Measurements from ENCODE around the gene CCR5.

The CCR5 gene

GRCh38 chr3:46416811-46417510 lies 46.2 kb downstream of the CCR5 start:
- Histone ChIP-seq H3K4me1 (ENCODE audit: low read depth, poor library complexity, severe bottlenecking) (peaks cover 27% of the 10 kb centered on the region), H3K36me3 (ENCODE audit: insufficient read depth) (no peaks in the 10 kb centered on the region), H3K79me2 (ENCODE audit: insufficient read depth, low read depth) (no peaks in the 10 kb centered on the region), H3K4me3 (IDR thresholded peaks at IDR 0.05; ENCODE audit: insufficient read depth, low read depth, low read length) (no peak overlapping the region), H3K9ac (peak overlapping the region; percentile 12; the same call in 1 of the 2 replicates), H3K27me3 (ENCODE audit: insufficient read depth, low read depth) (no peaks in the 10 kb centered on the region), H3K27ac (peak overlapping the region; percentile 69), H4K20me1 (ENCODE audit: insufficient read depth) (no peaks in the 10 kb centered on the region), H2AFZ (ENCODE audit: low read depth) (no peak overlapping the region; the same call in 1 of the 2 replicates), H3K4me2 (peak overlapping the region; percentile 71)
- no peak for TF ChIP-seq CTCF (conservative IDR thresholded peaks at IDR 0.05; ENCODE audit: low read depth, low read length)

- H3K4me3 ChIP-seq (IDR thresholded peaks at IDR 0.05; ENCODE audit: insufficient read depth, low read depth, low read length): no peak overlapping the region
- no peak overlapping the region for H3K4me2 ChIP-seq
- H2AFZ ChIP-seq (ENCODE audit: low read depth): no peak overlapping the region
- H4K20me1 ChIP-seq (ENCODE audit: insufficient read depth): no peaks in the 10 kb centered on the region
- TF ChIP-seq CTCF (conservative IDR thresholded peaks at IDR 0.05; ENCODE audit: low read depth, low read length): no peak
- H3K9ac ChIP-seq: no peak overlapping the region
- no peak overlapping the region for H3K27ac ChIP-seq
- no peaks in the 10 kb centered on the region for H3K79me2 ChIP-seq (ENCODE audit: insufficient read depth, low read depth)
- H3K27me3 ChIP-seq (ENCODE audit: insufficient read depth, low read depth): no peaks in the 10 kb centered on the region
- H3K36me3 ChIP-seq (ENCODE audit: insufficient read depth): no peaks in the 10 kb centered on the region
- peaks cover 27% of the 10 kb centered on the region for H3K4me1 ChIP-seq (ENCODE audit: low read depth, poor library complexity, severe bottlenecking)
These were observed 47.3 kb downstream of the CCR5 start for GRCh38 chr3:46417841-46418611.

GRCh38 chr3:46419816-46420215 lies 49.1 kb downstream of the CCR5 start:
- TF ChIP-seq CTCF (conservative IDR thresholded peaks at IDR 0.05; ENCODE audit: low read depth, low read length): no peak
- Histone ChIP-seq H3K79me2 (ENCODE audit: insufficient read depth, low read depth) (no peaks in the 10 kb centered on the region), H2AFZ (ENCODE audit: low read depth) (no peak overlapping the region), H3K36me3 (ENCODE audit: insufficient read depth) (no peaks in the 10 kb centered on the region), H3K4me3 (IDR thresholded peaks at IDR 0.05; ENCODE audit: insufficient read depth, low read depth, low read length) (no peak overlapping the region), H4K20me1 (ENCODE audit: insufficient read depth) (no peaks in the 10 kb centered on the region), H3K4me2 (no peak overlapping the region), H3K27ac (no peak overlapping the region), H3K4me1 (ENCODE audit: low read depth, poor library complexity, severe bottlenecking) (peaks cover 26% of the 10 kb centered on the region), H3K27me3 (ENCODE audit: insufficient read depth, low read depth) (no peaks in the 10 kb centered on the region), H3K9ac (no peak overlapping the region)

- no peaks in the 10 kb centered on the region for H3K79me2 ChIP-seq (ENCODE audit: insufficient read depth, low read depth)
- no peak overlapping the region for H3K27ac ChIP-seq
- no peaks in the 10 kb centered on the region for H3K36me3 ChIP-seq (ENCODE audit: insufficient read depth)
- H3K4me2 ChIP-seq: no peak overlapping the region
- no peak overlapping the region for H2AFZ ChIP-seq (ENCODE audit: low read depth)
- no peak overlapping the region for H3K9ac ChIP-seq
- peaks cover 15% of the 10 kb centered on the region for H3K4me1 ChIP-seq (ENCODE audit: low read depth, poor library complexity, severe bottlenecking)
- H3K4me3 ChIP-seq (IDR thresholded peaks at IDR 0.05; ENCODE audit: insufficient read depth, low read depth, low read length): no peak overlapping the region
- TF ChIP-seq CTCF (conservative IDR thresholded peaks at IDR 0.05; ENCODE audit: low read depth, low read length): no peak
- H3K27me3 ChIP-seq (ENCODE audit: insufficient read depth, low read depth): no peaks in the 10 kb centered on the region
- H4K20me1 ChIP-seq (ENCODE audit: insufficient read depth): no peaks in the 10 kb centered on the region
These were observed 50.2 kb downstream of the CCR5 start for GRCh38 chr3:46420931-46421330.
